Right hindlimb (tissue), 1 donor: ENCODE data around the gene POLL.

Experiments used
- DNase-seq: peaks from one replicate; pipeline ENCODE4 v3.0.0-alpha.2; 2018

The POLL gene

GRCh38 chr10:101573885-101574753, 13.9 kb downstream of the POLL start:
- DNase-seq, result no peak

GRCh38 chr10:101572785-101573184, 15.3 kb downstream of the POLL start:
- DNase-seq, result no peak

- DNase-seq, result no peak
Measured at GRCh38 chr10:101572126-101572525, 15.9 kb downstream of the POLL start.

- DNase-seq, result no peak
Measured at GRCh38 chr10:101571271-101571925, 16.7 kb downstream of the POLL start.

GRCh38 chr10:101570428-101571270, 17.4 kb downstream of the POLL start:
- DNase-seq, result no peak

- peak; percentile 86 for DNase-seq
Measured at GRCh38 chr10:101569622-101570427, 18.2 kb downstream of the POLL start.

- no peak for DNase-seq
Measured at GRCh38 chr10:101569323-101569621, 18.8 kb downstream of the POLL start.

GRCh38 chr10:101568054-101568745, 19.9 kb downstream of the POLL start:
- no peak for DNase-seq

- DNase-seq, result no peak
Measured at GRCh38 chr10:101567165-101568006, 20.7 kb downstream of the POLL start.

- DNase-seq, result peak; percentile 53
Measured at GRCh38 chr10:101566333-101567164, 21.5 kb downstream of the POLL start.

- DNase-seq, result no peak
Measured at GRCh38 chr10:101565936-101566332, 22.1 kb downstream of the POLL start.

GRCh38 chr10:101565370-101565900, 22.6 kb downstream of the POLL start:
- no peak for DNase-seq

GRCh38 chr10:101564490-101564991, 23.5 kb downstream of the POLL start:
- DNase-seq, result no peak

- no peak for DNase-seq
Measured at GRCh38 chr10:101563497-101564040, 24.5 kb downstream of the POLL start.

GRCh38 chr10:101563007-101563406, 25.1 kb downstream of the POLL start:
- no peak for DNase-seq

GRCh38 chr10:101562231-101562630, 25.8 kb downstream of the POLL start:
- no peak for DNase-seq

- no peak for DNase-seq
Measured at GRCh38 chr10:101561068-101561915, 26.8 kb downstream of the POLL start.
